Stomach (tissue), 4 donors: ENCODE data around the gene ZNF574.

ENCODE experiments used
- EP300 ChIP-seq: sonication (generic); formaldehyde crosslinking; IDR thresholded peaks from one replicate; pipeline ENCODE4 v1.6.1; 2017; ENCODE audit warnings: antibody characterized with exemption
- POLR2A ChIP-seq, 4 donors: fragments of 450-650 bp; IDR thresholded peaks; one replicate each; pipeline ENCODE4 v1.6.1; 2016; ENCODE audit warnings: antibody characterized with exemption in 4 of 4, control low read depth in 2 of 4, mild to moderate bottlenecking in 1 of 4, moderate library complexity in 1 of 4
- TF ChIP-seq, protein P1 (sequence below), 7 experiments: fragments of 450-650 bp in 4 of 7; fragments of 200-600 bp in 3 of 7; sonication (generic) in 3 of 7; IDR thresholded peaks; one replicate each; pipeline ENCODE4 v1.5.1; 2016 to 2019; ENCODE audit warnings: antibody characterized with exemption in 7 of 7, control low read depth in 2 of 7, mild to moderate bottlenecking in 1 of 7

DNA sequence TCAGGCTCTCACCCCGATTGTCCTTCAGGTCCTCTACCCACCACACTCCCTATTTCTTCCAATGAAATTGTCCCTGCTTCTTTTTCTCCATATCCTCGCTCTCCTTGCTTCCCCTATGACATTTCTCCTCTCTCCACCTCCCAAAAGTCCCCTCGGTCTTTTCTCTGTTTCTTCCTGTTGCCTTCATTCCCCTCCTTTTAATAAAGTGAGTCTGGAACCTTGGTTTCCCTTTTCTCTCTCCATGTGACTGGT lies 676 bp upstream of the ZNF574 start:
- TF ChIP-seq, protein P1, sequence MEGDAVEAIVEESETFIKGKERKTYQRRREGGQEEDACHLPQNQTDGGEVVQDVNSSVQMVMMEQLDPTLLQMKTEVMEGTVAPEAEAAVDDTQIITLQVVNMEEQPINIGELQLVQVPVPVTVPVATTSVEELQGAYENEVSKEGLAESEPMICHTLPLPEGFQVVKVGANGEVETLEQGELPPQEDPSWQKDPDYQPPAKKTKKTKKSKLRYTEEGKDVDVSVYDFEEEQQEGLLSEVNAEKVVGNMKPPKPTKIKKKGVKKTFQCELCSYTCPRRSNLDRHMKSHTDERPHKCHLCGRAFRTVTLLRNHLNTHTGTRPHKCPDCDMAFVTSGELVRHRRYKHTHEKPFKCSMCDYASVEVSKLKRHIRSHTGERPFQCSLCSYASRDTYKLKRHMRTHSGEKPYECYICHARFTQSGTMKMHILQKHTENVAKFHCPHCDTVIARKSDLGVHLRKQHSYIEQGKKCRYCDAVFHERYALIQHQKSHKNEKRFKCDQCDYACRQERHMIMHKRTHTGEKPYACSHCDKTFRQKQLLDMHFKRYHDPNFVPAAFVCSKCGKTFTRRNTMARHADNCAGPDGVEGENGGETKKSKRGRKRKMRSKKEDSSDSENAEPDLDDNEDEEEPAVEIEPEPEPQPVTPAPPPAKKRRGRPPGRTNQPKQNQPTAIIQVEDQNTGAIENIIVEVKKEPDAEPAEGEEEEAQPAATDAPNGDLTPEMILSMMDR (IDR thresholded peaks at IDR 0.05) = no peak
- TF ChIP-seq EP300 = no peak
- TF ChIP-seq POLR2A (IDR thresholded peaks at IDR 0.05) = no peak
